ENCODE results near the gene KCNQ1OT1.

DNA sequence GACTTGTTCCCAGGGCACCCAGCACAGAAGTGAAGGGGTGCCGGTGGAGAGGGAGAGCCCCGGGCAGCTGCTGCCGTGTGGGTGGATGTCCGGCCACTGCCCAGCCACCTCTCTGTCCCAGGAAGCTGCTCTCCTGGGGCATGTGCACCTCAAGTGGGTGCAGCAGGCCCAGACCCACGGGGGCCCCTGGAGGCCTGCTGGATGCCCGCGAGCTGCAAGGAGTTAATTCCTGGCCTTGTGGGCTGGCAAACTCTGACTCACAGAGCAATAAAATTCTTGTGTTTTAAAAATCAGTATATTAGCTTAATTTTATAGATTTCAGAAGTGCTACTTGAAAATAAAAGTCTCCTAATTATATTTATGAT, 37.4 kb upstream of the KCNQ1OT1 start:
- TF ChIP-seq, protein P1, sequence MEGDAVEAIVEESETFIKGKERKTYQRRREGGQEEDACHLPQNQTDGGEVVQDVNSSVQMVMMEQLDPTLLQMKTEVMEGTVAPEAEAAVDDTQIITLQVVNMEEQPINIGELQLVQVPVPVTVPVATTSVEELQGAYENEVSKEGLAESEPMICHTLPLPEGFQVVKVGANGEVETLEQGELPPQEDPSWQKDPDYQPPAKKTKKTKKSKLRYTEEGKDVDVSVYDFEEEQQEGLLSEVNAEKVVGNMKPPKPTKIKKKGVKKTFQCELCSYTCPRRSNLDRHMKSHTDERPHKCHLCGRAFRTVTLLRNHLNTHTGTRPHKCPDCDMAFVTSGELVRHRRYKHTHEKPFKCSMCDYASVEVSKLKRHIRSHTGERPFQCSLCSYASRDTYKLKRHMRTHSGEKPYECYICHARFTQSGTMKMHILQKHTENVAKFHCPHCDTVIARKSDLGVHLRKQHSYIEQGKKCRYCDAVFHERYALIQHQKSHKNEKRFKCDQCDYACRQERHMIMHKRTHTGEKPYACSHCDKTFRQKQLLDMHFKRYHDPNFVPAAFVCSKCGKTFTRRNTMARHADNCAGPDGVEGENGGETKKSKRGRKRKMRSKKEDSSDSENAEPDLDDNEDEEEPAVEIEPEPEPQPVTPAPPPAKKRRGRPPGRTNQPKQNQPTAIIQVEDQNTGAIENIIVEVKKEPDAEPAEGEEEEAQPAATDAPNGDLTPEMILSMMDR (IDR thresholded peaks at IDR 0.05 in 4 of 5, conservative IDR thresholded peaks at IDR 0.05 in 1 of 5), result no peak
- TF ChIP-seq POLR2A (IDR thresholded peaks at IDR 0.05), result no peak

Measured in gastrocnemius medialis (tissue), 4 donors.